Right renal cortex interstitium (tissue), 3 donors: ENCODE data around the gene LPAR2. TPM values are rescaled to one million over a fixed set of nuclear protein-coding genes. Genes with fewer than 3 reads are reported as not detected.
"Not testable (repeated sequence)": the region's sequence is repeated elsewhere in the genome, so short reads cannot be mapped to it uniquely, and the experiment has no call there.

Experiments
- DNase-seq, 3 donors: peaks; one replicate each; pipeline ENCODE4 v3.0.0-alpha.2; 2013; ENCODE audit warnings: low read depth in 3 of 3, low spot score in 2 of 3
- polyA plus RNA-seq, 3 donors: library from polyadenylated mRNA; unstranded; fragments of 120-200 nt; gene quantifications; one replicate each; pipeline ENCODE4 v1.2.1, GENCODE V29; 2013; ENCODE audit not compliant: insufficient read length in 3 of 3

LPAR2 gene
- polyA plus RNA-seq, 3 donors, result 18.3 to 22.0 (median 21.5) TPM

DNA sequence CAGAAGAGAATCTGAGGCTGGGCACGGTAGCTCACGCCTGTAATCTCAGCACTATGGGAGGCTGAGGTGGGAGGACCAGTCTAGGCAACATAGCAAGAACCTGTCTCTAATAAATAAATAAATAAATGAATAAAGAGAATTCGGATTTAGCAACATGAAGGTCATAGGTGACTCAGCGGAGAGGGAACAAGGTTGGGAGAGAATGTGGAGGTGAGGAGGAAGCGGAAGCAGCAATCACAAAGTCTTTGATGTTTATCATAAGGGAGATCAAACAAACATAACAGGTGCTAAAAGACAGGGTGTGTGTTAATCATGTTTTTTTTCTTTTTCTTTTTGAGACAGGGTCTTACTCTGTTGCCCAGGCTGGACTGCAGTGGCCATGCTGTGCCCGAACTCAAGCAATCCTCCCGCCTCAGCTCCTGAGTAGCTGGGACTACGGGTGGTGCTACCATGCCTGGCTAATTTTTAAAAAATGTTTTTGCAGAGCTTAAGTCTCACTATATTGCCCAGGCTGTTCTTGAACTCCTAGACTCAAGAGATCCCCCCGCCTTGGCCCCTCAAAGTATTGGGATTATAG lies 25.8 kb downstream of the LPAR2 start:
- DNase-seq, result no peak

DNA sequence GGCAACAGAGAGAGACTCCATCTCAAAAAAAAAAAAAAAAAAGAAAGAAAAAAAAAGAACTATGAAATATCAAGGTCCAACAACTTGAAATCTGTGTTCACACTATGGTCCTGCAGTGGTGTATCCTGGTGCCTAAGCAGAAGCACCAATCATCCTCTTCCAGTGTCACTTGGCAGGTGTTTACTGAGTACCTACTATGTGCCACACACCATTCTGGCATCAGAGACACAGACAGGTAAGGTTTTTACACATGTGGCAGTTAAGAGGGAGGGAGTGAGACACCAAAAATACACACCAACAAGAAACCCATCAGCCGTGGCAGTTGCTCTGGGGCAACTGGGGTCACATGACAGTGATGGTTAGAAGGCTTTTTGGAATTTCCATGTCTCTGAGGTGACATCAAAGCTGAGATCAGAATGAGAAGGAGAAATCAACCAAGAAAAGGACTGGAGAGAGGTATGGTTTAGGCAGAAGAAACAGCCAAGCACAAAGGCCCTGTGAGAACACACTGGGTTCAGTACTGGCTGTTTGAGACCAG lies 27.2 kb downstream of the LPAR2 start:
- no peak for DNase-seq

DNA sequence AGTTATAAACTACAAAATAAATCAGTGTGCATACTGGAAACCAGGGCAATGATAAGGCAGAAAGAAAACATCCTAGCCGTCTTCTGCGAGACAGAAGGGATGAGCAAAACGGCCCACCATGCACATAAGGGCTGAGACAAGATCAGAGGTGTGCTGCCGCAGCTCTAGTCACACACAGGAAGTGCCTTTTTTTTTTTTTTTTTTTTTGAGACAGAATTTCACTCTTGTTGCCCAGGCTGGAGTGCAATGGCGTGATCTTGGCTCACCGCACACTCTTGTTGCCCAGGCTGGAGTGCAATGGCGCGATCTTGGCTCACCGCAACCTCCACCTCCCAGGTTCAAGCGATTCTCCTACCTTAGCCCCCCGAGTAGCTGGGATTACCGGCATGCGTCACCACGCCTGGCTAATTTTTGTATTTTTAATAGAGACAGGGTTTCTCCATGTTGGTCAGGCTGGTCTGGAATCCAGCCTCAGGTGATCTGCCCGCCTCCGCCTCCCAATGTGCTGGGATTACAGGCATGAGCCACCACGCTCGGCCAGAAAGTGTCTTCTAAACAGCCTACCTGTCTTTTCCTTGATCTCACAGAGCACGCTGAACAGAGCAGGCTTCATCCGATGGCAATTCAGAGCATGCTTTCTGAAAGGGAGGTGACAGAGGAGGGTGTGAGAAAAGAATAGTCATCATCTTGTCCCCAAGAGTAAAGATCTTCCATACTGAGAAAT lies 29.1 kb downstream of the LPAR2 start:
- not testable (repeated sequence) for DNase-seq

DNA sequence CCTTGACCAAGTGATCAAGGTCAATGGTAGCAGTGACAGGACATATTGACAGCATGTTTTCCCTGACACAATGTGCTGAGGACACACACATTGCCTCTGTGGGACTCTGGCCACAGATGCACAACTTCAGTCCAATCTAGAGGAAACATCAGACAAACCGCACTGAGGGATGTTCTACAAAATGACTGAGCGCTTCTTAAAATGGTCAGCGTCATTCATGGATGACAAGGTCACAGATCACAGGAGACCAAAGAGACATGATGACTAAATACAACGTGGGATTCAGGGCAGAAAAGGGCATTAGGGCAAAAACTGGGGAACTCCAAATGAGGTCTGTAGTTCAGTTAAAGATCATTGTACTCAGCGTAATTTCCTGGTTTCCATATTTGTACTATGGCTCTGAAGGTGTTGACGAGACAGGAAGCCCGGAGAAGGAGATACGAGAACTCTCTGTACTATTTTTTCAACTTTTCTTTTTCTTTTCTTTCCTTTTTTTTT lies 30.2 kb downstream of the LPAR2 start:
- DNase-seq, result no peak

DNA sequence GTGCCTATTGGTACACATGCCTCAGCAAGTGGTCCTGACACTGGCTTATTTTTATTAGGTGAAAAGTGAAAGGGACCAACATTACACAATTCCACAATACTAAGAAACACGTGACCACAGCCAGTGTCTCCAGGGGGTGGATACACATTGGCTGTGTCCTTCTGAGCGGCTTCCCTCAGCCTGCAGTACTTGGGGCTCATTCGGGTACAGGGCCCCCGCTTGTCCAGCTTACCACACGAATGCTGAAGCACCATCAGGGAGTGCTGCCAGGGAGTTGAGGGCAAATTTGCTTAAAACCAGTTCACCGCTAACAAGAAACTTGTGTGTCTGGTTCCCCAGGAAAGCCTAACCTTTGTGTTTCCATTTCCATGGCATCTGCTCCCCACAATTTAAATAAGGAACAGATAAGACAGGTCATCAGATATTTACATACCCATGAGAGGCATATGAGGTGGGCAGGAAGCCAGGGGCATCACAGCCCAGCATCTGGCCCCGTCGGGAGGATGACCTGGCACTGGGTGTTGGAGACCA lies 32.8 kb downstream of the LPAR2 start:
- DNase-seq, result no peak

DNA sequence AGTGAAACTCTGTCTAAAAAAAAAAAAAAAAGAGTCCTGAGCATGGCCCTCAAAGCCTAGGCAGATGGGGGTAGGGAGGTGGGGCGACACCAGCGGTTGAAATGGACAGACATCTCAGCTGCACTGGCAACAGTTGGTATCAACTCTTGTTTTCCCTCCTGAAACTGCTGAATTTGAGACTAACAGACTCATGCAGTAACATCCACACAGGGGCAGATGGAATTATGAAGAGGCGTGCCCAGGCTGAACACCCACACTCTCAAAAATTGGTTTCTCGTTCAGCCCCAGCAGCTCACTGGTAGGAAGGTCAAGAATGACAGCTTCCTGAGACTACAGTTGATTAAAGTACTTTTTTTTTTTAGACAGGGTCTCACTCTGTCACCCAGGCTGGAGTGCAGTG lies 33.6 kb downstream of the LPAR2 start:
- DNase-seq, result no peak

DNA sequence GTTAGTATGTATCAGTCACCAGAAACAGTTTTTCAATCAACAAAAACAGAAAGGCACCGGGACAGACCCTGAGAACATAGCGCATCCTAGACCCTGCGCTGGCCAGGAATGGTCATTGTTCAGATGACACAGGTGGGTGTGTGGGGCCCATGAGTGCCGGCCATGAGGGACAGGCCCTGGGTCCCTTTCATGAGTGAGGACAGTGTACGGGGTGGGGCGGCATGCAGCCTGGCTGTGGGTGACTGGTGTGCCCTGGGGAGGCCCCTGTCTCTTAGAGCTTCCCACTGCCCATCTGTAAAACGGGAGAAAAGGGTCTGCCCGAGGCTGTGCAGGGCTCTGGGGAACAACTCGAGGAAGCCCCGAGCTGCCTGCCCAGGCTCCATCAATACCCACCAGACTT lies 35.3 kb downstream of the LPAR2 start:
- DNase-seq, result no peak

DNA sequence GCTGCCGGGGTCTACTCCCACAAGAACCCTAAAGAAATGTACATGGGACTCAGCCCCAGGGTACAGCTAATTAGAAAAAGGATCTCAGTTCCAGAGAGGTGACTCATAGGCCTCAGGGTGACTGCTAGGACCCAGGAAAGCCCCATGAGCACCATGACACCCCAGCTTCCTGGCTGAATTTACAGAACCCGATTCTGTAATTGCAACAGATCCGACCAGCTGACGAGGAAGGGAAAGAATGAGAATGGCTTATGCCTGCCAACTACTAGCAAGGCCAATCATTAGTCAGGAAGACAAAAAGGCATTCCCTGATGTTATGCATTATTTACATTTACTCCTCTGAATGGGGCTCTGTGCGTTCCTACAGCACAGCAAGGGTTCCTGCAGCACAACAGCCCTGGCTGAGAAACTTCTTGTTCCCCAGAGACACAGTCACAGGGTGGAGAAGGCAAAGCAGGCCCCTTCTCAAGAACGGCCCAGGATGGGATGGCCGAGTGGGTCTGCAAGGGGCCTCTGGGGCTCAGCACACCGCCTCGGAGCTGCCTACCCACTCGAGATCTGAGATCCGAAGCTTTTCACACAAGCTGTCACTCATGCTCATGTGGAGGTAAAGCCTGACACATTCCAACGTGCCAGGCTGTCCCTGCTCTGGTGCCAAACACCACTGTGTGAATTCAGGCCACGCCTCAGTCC lies 36.7 kb downstream of the LPAR2 start:
- no peak for DNase-seq

DNA sequence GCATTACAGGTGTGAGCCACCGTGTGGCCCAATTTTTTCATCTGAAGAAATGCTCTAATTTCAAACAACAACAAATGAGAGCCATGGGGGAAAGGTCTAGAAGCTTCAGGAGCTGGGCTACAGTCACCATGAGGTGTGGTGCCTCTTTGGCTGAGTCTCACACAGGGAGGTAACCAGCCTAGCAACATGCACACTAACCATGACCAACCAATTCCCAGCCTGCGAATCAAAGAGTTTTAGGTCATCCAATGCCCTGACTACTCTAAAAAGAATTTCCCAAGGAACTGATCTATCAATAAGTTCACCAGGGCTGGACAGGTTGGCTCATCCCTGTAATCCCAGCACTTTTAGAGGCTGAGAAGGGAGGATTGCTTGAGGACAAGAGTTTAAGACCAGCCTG lies 39.5 kb downstream of the LPAR2 start:
- no peak for DNase-seq

DNA sequence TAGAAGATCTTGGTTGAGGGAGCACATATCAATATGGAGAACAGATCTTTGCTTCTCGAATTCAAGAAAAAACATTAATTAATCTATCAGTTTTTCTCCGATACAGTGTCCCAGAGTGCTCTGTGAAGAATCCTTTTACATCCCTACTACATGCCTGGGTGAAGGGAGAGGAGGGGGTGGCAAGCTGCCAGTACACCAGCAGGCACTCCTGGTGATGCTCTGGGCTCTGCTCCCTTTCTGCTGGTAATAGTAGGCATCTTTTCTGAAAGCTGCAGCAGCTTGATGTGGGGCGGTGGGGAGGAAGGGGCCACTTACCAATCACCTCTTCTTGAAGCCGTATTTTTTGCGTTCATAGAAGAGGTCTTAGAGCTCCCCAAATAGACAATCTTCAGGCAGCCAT lies 40.2 kb downstream of the LPAR2 start:
- DNase-seq, result no peak

DNA sequence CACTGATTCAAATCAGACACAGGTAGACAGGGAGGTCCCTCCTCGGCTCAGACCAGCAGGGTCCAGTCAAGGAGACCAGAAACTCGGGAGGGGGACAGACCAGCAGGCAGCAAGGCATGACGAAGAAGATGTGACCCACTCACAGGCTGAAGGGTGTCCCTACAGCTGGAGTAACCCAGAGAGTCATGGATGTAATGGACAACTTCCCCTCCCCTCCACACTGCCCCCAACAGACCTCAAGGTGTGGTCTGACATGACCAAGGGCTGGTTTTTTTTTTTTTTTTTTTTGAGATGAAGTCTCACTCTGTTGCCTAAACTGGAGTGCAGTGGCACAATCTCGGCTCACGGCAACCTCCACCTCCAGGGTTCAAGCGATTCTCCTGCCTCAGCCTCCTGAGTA lies 43.7 kb downstream of the LPAR2 start:
- no peak for DNase-seq

DNA sequence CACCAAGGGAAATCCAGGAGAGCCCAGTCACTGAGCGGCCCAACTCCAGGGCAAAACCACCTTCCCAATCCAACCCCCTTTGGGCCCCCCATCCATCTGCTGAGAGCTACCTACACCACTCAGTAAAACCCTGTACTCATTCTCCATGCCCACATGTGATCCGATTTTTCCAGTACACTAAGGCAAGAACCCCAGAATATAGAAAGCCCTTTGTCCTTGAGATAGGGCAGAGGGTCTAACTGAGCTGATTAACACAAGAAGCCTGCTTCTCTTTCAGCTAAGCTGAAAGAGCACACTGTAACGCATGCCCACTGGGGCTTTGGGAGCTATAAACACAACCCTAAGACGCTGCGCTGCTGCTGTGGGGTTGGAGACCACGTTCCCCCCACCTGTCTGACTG lies 45.5 kb downstream of the LPAR2 start:
- DNase-seq, result no peak

DNA sequence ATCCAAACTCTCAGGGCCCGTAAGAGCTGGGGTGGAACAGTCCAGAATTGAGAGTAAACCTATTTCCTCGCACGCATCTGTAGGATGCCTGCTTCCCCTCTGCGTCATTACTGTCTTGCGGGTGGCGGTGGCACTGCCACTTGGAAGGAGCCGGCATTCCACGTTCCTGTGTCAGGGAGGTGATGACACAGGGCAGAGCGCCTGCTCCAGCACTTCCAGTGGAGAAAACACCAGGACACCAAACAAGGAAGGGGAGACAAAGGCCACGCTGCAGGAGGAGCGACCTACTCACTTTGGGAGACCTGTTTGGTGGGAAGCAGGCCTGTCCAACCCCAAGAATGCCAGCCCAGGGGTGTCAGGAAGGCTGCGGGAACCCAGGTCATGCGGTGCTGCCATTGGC lies 46.6 kb downstream of the LPAR2 start:
- DNase-seq, result no peak

DNA sequence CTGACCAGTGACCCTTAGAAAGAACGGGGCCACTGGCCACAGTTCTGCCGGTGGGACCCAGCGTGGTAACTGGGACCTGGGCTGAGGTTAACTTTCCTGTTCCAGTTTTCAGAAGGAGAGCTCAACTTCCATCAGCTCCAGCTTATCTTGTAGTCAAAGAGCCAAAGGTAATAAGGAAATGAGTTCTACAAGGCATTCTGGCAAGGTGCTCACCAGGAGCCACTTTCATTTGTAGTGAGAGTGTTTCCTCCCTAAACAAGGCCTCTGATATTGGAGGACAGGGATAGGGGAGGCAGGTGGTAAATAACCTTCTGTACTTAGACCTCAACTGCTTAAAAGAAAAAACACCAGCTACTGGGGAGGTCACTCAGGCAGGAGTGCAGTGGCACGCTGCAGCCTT lies 47.6 kb downstream of the LPAR2 start:
- DNase-seq, result no peak

DNA sequence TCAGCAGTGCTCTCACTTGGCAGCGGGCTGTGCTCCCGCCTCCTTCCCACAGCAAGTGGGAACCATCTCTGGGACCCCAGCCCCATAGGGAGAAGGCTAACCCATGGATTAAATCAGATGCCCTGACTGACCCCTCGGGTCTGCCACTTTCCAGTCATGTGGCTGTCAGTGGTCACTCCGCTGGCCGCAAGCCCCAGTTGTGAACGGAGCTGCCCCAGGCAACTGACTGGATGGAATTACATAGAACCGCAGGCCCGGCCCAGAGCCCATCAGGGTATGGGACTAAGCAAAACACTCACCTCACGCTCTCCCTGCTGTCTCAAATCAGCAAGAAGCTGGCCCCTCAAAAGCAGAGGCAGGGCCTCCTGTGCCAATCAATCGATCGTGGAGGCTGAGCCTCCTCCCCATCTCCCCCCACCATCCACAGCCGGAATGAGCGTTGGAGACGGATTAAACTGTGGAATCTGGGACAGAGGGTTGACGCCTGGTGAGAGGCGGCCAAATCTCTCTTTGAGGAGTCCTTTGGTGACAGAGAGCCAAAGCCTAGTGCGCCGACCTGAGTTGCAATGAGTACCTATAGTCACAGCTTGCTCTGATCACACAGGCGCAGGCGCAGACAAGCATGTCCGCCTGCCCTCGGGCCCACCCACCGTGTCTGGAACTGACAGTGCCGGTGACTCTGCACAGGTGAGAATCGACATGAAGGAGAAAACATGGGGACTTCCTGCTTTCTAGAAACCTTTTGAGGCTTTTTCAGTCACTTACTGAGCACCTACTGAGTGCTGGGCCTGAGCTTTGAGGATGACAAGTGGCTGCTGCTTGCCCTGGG lies 48.3 kb downstream of the LPAR2 start:
- DNase-seq, result no peak

DNA sequence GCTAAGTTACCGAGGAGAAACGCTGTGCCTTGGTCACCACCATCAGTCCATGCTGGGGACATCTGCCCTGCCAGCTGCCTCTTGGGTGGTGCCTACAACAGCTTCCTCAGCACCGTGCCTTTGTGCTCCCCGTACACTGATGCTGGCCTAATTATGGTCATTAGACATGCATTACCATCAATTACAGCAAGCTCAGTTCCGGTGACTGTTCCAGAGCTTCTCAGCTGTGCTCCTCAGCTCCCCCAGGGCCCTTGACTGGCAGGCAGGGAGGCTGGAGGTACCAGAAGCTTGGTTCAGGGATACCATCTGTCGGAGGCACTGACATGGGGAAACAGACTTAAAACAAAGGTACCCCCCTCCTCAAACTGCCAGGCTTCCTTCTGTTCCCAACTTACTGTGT lies 49.8 kb downstream of the LPAR2 start:
- no peak for DNase-seq

DNA sequence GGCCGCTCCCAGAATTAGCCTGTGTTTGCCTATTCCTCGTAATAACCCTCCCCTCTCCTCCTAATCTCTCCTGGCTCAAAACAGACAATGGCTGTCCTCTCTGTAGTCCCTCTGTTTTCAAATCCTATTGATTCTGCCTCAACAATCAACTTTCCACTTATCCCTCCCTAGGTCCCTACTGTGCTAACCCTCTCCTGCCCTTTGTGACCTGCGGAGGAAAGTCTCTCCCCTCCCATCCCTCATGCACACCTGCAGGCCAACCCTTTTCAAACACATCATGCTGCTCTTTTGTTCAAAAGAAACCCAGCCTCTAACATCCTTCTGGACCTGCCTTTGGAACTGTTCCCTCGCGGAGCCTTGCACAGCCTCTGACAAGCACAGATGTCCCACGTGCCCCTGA lies 52.6 kb downstream of the LPAR2 start:
- no peak for DNase-seq
